Uterus (tissue), 4 donors: Measurements from ENCODE around the gene ANXA6. TPM values are rescaled to one million over a fixed set of nuclear protein-coding genes. Genes with fewer than 3 reads are reported as not detected.

Experiments used
- DNase-seq, 2 donors: peaks; one replicate each; pipeline ENCODE4 v3.0.0-alpha.2; 2019 to 2020
- H3K27ac ChIP-seq, 2 donors: fragments of 200-600 bp; sonication (generic); 1 replicate in 1 of 2; 2 replicates in 1 of 2; pipeline ENCODE4 v1.5.1; 2016 to 2018
- H3K27me3 ChIP-seq, 2 donors: fragments of 200-600 bp; sonication (generic); one replicate each; pipeline ENCODE4 v1.5.1; 2018 to 2019; ENCODE audit warnings: control low read depth in 1 of 2
- H3K36me3 ChIP-seq, 2 donors: fragments of 200-600 bp; sonication (generic); one replicate each; pipeline ENCODE4 v1.5.1; 2019; ENCODE audit warnings: control low read depth in 1 of 2
- H3K4me1 ChIP-seq, 2 donors: fragments of 200-600 bp; sonication (generic); one replicate each; pipeline ENCODE4 v1.5.1; 2018 to 2019; ENCODE audit warnings: control low read depth in 1 of 2
- H3K4me3 ChIP-seq, 2 donors: fragments of 200-600 bp; sonication (generic); 1 replicate in 1 of 2; 2 replicates in 1 of 2; pipeline ENCODE4 v1.5.1; 2018 to 2019; ENCODE audit warnings: mild to moderate bottlenecking in 1 of 2
- H3K9me3 ChIP-seq, 2 donors: fragments of 200-600 bp; sonication (generic); one replicate each; pipeline ENCODE4 v1.5.1; 2019; ENCODE audit warnings: control low read depth in 1 of 2
- CTCF ChIP-seq, 4 experiments: fragments of 200-600 bp in 2 of 4; fragments of 450-650 bp in 2 of 4; sonication (generic) in 2 of 4; IDR thresholded peaks; one replicate each; pipeline ENCODE4 v1.5.1; 2016 to 2019; ENCODE audit warnings: antibody characterized with exemption in 4 of 4, mild to moderate bottlenecking in 2 of 4, moderate library complexity in 1 of 4
- POLR2A ChIP-seq, 2 donors: fragments of 450-650 bp; IDR thresholded peaks; one replicate each; pipeline ENCODE4 v1.6.1; 2016; ENCODE audit warnings: antibody characterized with exemption in 2 of 2, mild to moderate bottlenecking in 1 of 2, moderate library complexity in 1 of 2
- intact Hi-C: fragments of 100-400 bp; cut with DNase I; formaldehyde crosslinking; loops from one replicate; pipeline ENCODE4 v1.15.1; 2023; ENCODE audit warnings: low total_unique reads
- total RNA-seq, 4 donors: library from RNA; depleted of rRNA in 3 of 4; stranded (reverse); fragments of >200 nt in 3 of 4; gene quantifications; one replicate each; pipeline versions ENCODE4 v1.1.0 to v1.2.4, GENCODE V29; 2014 to 2023
- donor health status: DM: yes; HTN: yes; CAD: no.

ANXA6 gene
- total RNA-seq, 4 donors from 2014 or later: 131 to 346 (median 252) TPM

GRCh38 chr5:151195622-151196021 lies 38.0 kb upstream of the ANXA6 start:
- no peaks in the 10 kb centered on the region for H3K36me3 ChIP-seq
- intact Hi-C loops: no loop called here
- no peak overlapping the region for H3K4me3 ChIP-seq
- H3K27ac ChIP-seq: no peak overlapping the region
- H3K27me3 ChIP-seq: no peaks in the 10 kb centered on the region
- TF ChIP-seq CTCF (IDR thresholded peaks at IDR 0.05) (no peak), POLR2A (IDR thresholded peaks at IDR 0.05) (no peak)
- H3K9me3 ChIP-seq: peaks cover 0 to 5% of the 10 kb centered on the region in 2 donors
- peak in 1 of 2 donors; percentile 31 for DNase-seq
- no peaks in the 10 kb centered on the region for H3K4me1 ChIP-seq

- H3K36me3 ChIP-seq: no peaks in the 10 kb centered on the region
- H3K27me3 ChIP-seq: no peaks in the 10 kb centered on the region
- TF ChIP-seq POLR2A (IDR thresholded peaks at IDR 0.05): no peak
- no peak for TF ChIP-seq CTCF (IDR thresholded peaks at IDR 0.05)
- intact Hi-C loops: no loop called here
- DNase-seq: no peak
- no peaks in the 10 kb centered on the region for H3K4me1 ChIP-seq
- H3K9me3 ChIP-seq: peaks cover 0 to 5% of the 10 kb centered on the region in 2 donors
- no peak overlapping the region for H3K27ac ChIP-seq
- H3K4me3 ChIP-seq: no peak overlapping the region
Observed at GRCh38 chr5:151192626-151193025, 35.0 kb upstream of the ANXA6 start.

- TF ChIP-seq CTCF (IDR thresholded peaks at IDR 0.05) (no peak), POLR2A (IDR thresholded peaks at IDR 0.05) (no peak)
- H3K36me3 ChIP-seq: no peaks in the 10 kb centered on the region
- H3K9me3 ChIP-seq: peaks cover 0 to 5% of the 10 kb centered on the region in 2 donors
- no peak overlapping the region for H3K4me3 ChIP-seq
- H3K27me3 ChIP-seq: no peaks in the 10 kb centered on the region
- DNase-seq: no peak
- intact Hi-C loops: no loop called here
- H3K4me1 ChIP-seq: no peaks in the 10 kb centered on the region
- no peak overlapping the region for H3K27ac ChIP-seq
Observed at GRCh38 chr5:151191661-151192060, 34.1 kb upstream of the ANXA6 start.

GRCh38 chr5:151189151-151189550 lies 31.6 kb upstream of the ANXA6 start:
- H3K36me3 ChIP-seq: no peaks in the 10 kb centered on the region
- H3K4me1 ChIP-seq: no peaks in the 10 kb centered on the region
- H3K9me3 ChIP-seq: peaks cover 0 to 5% of the 10 kb centered on the region in 2 donors
- TF ChIP-seq POLR2A (IDR thresholded peaks at IDR 0.05) (no peak), CTCF (IDR thresholded peaks at IDR 0.05) (no peak)
- DNase-seq: no peak
- no peak overlapping the region for H3K27ac ChIP-seq
- intact Hi-C loops: no loop called here
- H3K4me3 ChIP-seq: no peak overlapping the region
- no peaks in the 10 kb centered on the region for H3K27me3 ChIP-seq

- H3K9me3 ChIP-seq: no peaks in the 10 kb centered on the region
- intact Hi-C loops: no loop called here
- no peak overlapping the region for H3K27ac ChIP-seq
- H3K4me1 ChIP-seq: no peaks in the 10 kb centered on the region
- H3K27me3 ChIP-seq: no peaks in the 10 kb centered on the region
- no peaks in the 10 kb centered on the region for H3K36me3 ChIP-seq
- DNase-seq: peak in 1 of 2 donors; percentile 4
- H3K4me3 ChIP-seq: no peak overlapping the region
- TF ChIP-seq POLR2A (IDR thresholded peaks at IDR 0.05): no peak
- no peak for TF ChIP-seq CTCF (IDR thresholded peaks at IDR 0.05)
Observed at GRCh38 chr5:151186538-151186937, 29.0 kb upstream of the ANXA6 start.
